Endothelial cell (in vitro differentiated cells): ENCODE measurements around the gene DMBX1. TPM values are rescaled to one million over a fixed set of nuclear protein-coding genes. Genes with fewer than 3 reads are reported as not detected.

Source experiments
- DNase-seq: peaks from one replicate; pipeline ENCODE4 v3.0.0; 2021; ENCODE audit warnings: low spot score
- H3K27ac Mint-ChIP-seq: one replicate; pipeline ENCODE4 v1.8.0; 2021; ENCODE audit warnings: mixed read lengths, inconsistent platforms; ENCODE audit not compliant: unreplicated experiment
- H3K27me3 Mint-ChIP-seq: one replicate; pipeline ENCODE4 v1.8.0; 2021; ENCODE audit warnings: mild to moderate bottlenecking, moderate library complexity, mixed read lengths, inconsistent platforms; ENCODE audit not compliant: unreplicated experiment
- H3K36me3 Mint-ChIP-seq: one replicate; pipeline ENCODE4 v1.8.0; 2021; ENCODE audit warnings: mild to moderate bottlenecking, low read depth, mixed read lengths, inconsistent platforms; ENCODE audit not compliant: unreplicated experiment
- H3K4me1 Mint-ChIP-seq: one replicate; pipeline ENCODE4 v1.8.0; 2021; ENCODE audit warnings: mild to moderate bottlenecking, mixed read lengths, inconsistent platforms; ENCODE audit not compliant: unreplicated experiment
- H3K4me3 Mint-ChIP-seq: one replicate; pipeline ENCODE4 v1.8.0; 2021; ENCODE audit warnings: mild to moderate bottlenecking, mixed read lengths, inconsistent platforms; ENCODE audit not compliant: unreplicated experiment
- H3K9me3 Mint-ChIP-seq: one replicate; pipeline ENCODE4 v1.8.0; 2021; ENCODE audit warnings: mixed read lengths, inconsistent platforms; ENCODE audit not compliant: unreplicated experiment
- total RNA-seq: library from RNA; stranded (reverse); fragmentation: NEBNext Ultra II Directional; extraction: Animal tissue kit (Norgen Biotek cat#: 25700); gene quantifications from one replicate; pipeline ENCODE4 v1.2.1, GENCODE V29; 2021; ENCODE audit not compliant: unreplicated experiment
- TF ChIP-seq, protein P1 (sequence below): fragments of 200-600 bp; sonication (generic); IDR thresholded peaks from one replicate; pipeline ENCODE4 v1.5.0; 2021; ENCODE audit warnings: antibody characterized with exemption; ENCODE audit not compliant: unreplicated experiment

The DMBX1 gene
- total RNA-seq, 1 donor from 2014 or later, result not detected

DNA sequence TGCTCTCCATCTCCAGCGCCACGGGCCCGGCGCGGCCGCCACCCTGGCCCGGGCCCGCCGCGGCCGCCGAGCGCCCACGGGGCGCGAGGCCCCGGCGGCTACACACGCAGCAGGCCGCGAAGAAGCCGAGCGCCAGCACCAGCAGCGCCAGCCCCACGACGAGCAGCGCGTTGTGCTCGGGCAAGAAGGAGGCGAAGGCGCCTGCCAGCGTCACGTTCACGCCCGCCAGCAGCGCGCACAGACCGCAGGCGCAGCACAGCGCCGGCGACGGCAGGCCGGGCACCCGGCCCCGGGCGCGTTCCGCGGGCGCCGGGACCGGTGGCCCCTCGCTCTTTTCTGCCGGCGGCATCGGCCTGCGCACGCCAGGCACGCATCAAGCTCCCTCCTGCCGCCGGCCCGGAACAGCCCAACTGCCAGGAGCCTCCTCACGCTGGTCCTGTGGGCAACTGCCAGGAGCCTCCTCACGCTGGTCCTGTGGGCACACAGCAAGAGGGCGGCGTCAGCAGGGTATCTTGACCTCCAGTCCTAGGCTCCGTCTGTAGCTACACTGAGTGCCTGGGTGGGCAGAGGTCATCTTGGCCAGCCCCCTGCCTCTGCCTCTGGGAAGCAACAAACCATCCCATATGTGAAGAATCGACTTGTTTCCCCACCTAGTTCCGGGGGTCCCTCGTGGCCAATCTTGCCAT is 43.7 kb downstream of the DMBX1 start:
- peak; percentile 35 for DNase-seq
- Mint-ChIP-seq H3K27ac (no peak overlapping the region), H3K9me3 (no peaks in the 10 kb centered on the region), H3K4me1 (peaks cover 23% of the 10 kb centered on the region), H3K36me3 (peaks cover 3% of the 10 kb centered on the region), H3K4me3 (peak overlapping the region; percentile 81), H3K27me3 (peaks cover 11% of the 10 kb centered on the region)
- TF ChIP-seq, protein P1, sequence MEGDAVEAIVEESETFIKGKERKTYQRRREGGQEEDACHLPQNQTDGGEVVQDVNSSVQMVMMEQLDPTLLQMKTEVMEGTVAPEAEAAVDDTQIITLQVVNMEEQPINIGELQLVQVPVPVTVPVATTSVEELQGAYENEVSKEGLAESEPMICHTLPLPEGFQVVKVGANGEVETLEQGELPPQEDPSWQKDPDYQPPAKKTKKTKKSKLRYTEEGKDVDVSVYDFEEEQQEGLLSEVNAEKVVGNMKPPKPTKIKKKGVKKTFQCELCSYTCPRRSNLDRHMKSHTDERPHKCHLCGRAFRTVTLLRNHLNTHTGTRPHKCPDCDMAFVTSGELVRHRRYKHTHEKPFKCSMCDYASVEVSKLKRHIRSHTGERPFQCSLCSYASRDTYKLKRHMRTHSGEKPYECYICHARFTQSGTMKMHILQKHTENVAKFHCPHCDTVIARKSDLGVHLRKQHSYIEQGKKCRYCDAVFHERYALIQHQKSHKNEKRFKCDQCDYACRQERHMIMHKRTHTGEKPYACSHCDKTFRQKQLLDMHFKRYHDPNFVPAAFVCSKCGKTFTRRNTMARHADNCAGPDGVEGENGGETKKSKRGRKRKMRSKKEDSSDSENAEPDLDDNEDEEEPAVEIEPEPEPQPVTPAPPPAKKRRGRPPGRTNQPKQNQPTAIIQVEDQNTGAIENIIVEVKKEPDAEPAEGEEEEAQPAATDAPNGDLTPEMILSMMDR, result no peak

DNA sequence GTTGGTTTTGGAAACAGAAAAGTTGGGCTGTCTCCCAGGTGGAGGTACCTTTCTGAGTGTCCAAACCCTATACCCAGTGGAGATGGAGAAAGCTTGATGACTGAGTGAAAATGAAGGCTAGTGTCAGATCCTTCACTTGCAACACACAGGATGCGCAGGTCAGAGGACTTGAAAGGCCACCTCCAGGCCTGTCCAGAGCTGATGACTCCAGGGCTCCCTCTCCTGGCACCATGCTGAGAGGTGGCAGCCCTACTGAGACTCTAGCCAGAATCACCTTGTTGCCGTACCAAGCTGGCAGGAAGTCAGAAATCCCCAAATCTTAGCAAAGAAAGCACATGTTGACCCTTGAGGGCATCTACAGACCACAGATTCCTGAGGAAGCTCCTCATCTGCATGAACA is 45.4 kb downstream of the DMBX1 start:
- Mint-ChIP-seq H3K9me3 (no peaks in the 10 kb centered on the region), H3K27me3 (peaks cover 7% of the 10 kb centered on the region), H3K27ac (no peak overlapping the region), H3K4me1 (peaks cover 13% of the 10 kb centered on the region), H3K36me3 (peaks cover 3% of the 10 kb centered on the region), H3K4me3 (no peak overlapping the region)
- TF ChIP-seq, protein P1, result no peak
- DNase-seq, result peak; percentile 58

- Mint-ChIP-seq H3K4me3 (no peak overlapping the region), H3K4me1 (peaks cover 2% of the 10 kb centered on the region), H3K27me3 (peaks cover 7% of the 10 kb centered on the region), H3K9me3 (no peaks in the 10 kb centered on the region), H3K27ac (no peak overlapping the region), H3K36me3 (peaks cover 3% of the 10 kb centered on the region)
- no peak for DNase-seq
- TF ChIP-seq, protein P1, result no peak
Observed at GRCh38 chr1:46536527-46536926, 46.9 kb downstream of the DMBX1 start.

GRCh38 chr1:46537651-46538050 is 48.0 kb downstream of the DMBX1 start:
- TF ChIP-seq, protein P1, result no peak
- no peak for DNase-seq
- no peaks in the 10 kb centered on the region for H3K9me3 Mint-ChIP-seq
- H3K36me3 Mint-ChIP-seq, result peaks cover 7% of the 10 kb centered on the region
- no peak overlapping the region for H3K27ac Mint-ChIP-seq
- peaks cover 8% of the 10 kb centered on the region for H3K27me3 Mint-ChIP-seq
- H3K4me3 Mint-ChIP-seq, result no peak overlapping the region
- peaks cover 3% of the 10 kb centered on the region for H3K4me1 Mint-ChIP-seq

DNA sequence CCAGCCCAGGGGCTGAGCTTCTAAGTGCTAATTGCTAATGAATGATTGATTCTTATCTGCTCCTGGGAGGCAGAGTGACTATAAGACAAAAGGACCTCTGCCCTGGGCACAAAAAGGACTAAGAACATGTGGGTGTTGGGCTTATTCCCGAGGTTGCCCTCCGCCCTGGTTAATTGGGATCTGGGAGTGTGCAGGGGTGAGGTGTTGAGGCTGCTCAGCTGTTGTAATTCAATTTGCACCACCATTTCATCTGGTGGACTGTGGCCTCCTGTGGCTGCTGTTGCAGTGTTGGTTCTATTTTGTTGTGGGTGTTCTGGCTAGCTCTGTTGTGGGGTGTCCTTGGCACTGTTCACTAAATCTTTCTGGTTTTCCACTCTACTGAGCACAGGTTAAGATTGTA is 48.5 kb downstream of the DMBX1 start:
- H3K36me3 Mint-ChIP-seq, result peaks cover 8% of the 10 kb centered on the region
- TF ChIP-seq, protein P1, result no peak
- peaks cover 4% of the 10 kb centered on the region for H3K4me1 Mint-ChIP-seq
- H3K9me3 Mint-ChIP-seq, result no peaks in the 10 kb centered on the region
- H3K27me3 Mint-ChIP-seq, result peaks cover 12% of the 10 kb centered on the region
- H3K27ac Mint-ChIP-seq, result no peak overlapping the region
- no peak for DNase-seq
- no peak overlapping the region for H3K4me3 Mint-ChIP-seq
